Prostate gland (tissue), 2 donors: ENCODE results near the gene PSMB11. TPM values are rescaled to one million over a fixed set of nuclear protein-coding genes. Genes with fewer than 3 reads are reported as not detected.

Experiments
- DNase-seq: peaks from one replicate; pipeline ENCODE4 v3.0.0-alpha.2; 2019; ENCODE audit warnings: low spot score
- H3K27ac ChIP-seq, 2 donors: fragments of 200-600 bp; sonication (generic); 2 replicates each; pipeline ENCODE4 v1.5.1; 2017 to 2019
- H3K27me3 ChIP-seq: fragments of 200-600 bp; sonication (generic); replicated peaks from 2 replicates; pipeline ENCODE4 v1.5.1; 2019; ENCODE audit not compliant: insufficient read depth
- H3K36me3 ChIP-seq, 2 donors: fragments of 200-600 bp; sonication (generic); 1 replicate in 1 of 2; 2 replicates in 1 of 2; pipeline versions ENCODE4 v1.5.1 to v1.8.1; 2017 to 2019
- H3K4me1 ChIP-seq: fragments of 200-600 bp; sonication (generic); replicated peaks from 2 replicates; pipeline ENCODE4 v1.5.1; 2019
- H3K4me3 ChIP-seq, 2 donors: fragments of 200-600 bp; sonication (generic); 2 replicates each; pipeline ENCODE4 v1.5.1; 2017 to 2019
- H3K9me3 ChIP-seq: fragments of 200-600 bp; sonication (generic); 2 replicates; pipeline ENCODE4 v1.5.1; 2017
- CTCF ChIP-seq, 4 experiments: fragments of 200-600 bp in 2 of 4; fragments of 450-650 bp in 2 of 4; sonication (generic) in 2 of 4; IDR thresholded peaks; 1 replicate in 3 of 4; 2 replicates in 1 of 4; pipeline ENCODE4 v1.5.1; 2016 to 2019; ENCODE audit warnings: antibody characterized with exemption in 4 of 4, mild to moderate bottlenecking in 2 of 4, moderate library complexity in 2 of 4
- POLR2A ChIP-seq: fragments of 450-650 bp; IDR thresholded peaks from one replicate; pipeline ENCODE4 v1.6.1; 2016; ENCODE audit warnings: antibody characterized with exemption, mild to moderate bottlenecking
- POLR2AphosphoS5 ChIP-seq: sonication (generic); formaldehyde crosslinking; IDR thresholded peaks from one replicate; pipeline ENCODE4 v1.6.1; 2017; ENCODE audit warnings: antibody characterized with exemption
- WGBS: methylation state at CpG from one replicate; pipeline ENCODE4 v1.1.5; 2018; 5-methylcytosine and 5-hydroxymethylcytosine counted together
- intact Hi-C: fragments of 100-400 bp; cut with DNase I; formaldehyde crosslinking; loops from one replicate; pipeline ENCODE4 v1.14.2; 2022
- total RNA-seq, 2 donors: library from RNA; depleted of rRNA; stranded (reverse); fragments of >200 nt; gene quantifications; one replicate each; pipeline ENCODE4 v1.1.0, GENCODE V29; 2016

PSMB11 gene
- total RNA-seq, 2 donors from 2014 or later: not detected

GRCh38 chr14:23058654-23059504 is 16.9 kb downstream of the PSMB11 start:
- intact Hi-C loops: no loop called here
- TF ChIP-seq CTCF (IDR thresholded peaks at IDR 0.05) (no peak), POLR2A (no peak), POLR2AphosphoS5 (no peak)
- Histone ChIP-seq H3K9me3 (no peaks in the 10 kb centered on the region), H3K36me3 (peaks cover 14 to 26% of the 10 kb centered on the region in 2 donors), H3K4me1 (no peaks in the 10 kb centered on the region), H3K4me3 (no peak overlapping the region), H3K27me3 (no peaks in the 10 kb centered on the region), H3K27ac (no peak overlapping the region)
- 87% methylated on average over 32 of the region's 32 CpGs for WGBS
- no peak for DNase-seq

GRCh38 chr14:23060536-23061260 is 18.7 kb downstream of the PSMB11 start:
- Histone ChIP-seq H3K4me3 (no peak overlapping the region), H3K27me3 (no peaks in the 10 kb centered on the region), H3K27ac (no peak overlapping the region), H3K36me3 (peaks cover 14 to 33% of the 10 kb centered on the region in 2 donors), H3K9me3 (no peaks in the 10 kb centered on the region), H3K4me1 (no peaks in the 10 kb centered on the region)
- DNase-seq: no peak
- intact Hi-C loops: no loop called here
- WGBS: 90% methylated on average over 17 of the region's 17 CpGs
- TF ChIP-seq POLR2AphosphoS5 (no peak), CTCF (IDR thresholded peaks at IDR 0.05) (no peak), POLR2A (no peak)

GRCh38 chr14:23062002-23062401 is 20.0 kb downstream of the PSMB11 start:
- H3K27ac ChIP-seq: no peak overlapping the region
- TF ChIP-seq POLR2AphosphoS5 (peak; percentile 78), CTCF (IDR thresholded peaks at IDR 0.05) (no peak), POLR2A (no peak)
- no peak overlapping the region for H3K4me3 ChIP-seq
- H3K36me3 ChIP-seq: peaks cover 14 to 33% of the 10 kb centered on the region in 2 donors
- intact Hi-C loops: no loop called here
- peak; percentile 58 for DNase-seq
- H3K4me1 ChIP-seq: no peaks in the 10 kb centered on the region
- WGBS: 15% methylated on average over 4 of the region's 4 CpGs
- H3K9me3 ChIP-seq: no peaks in the 10 kb centered on the region
- no peaks in the 10 kb centered on the region for H3K27me3 ChIP-seq

GRCh38 chr14:23063601-23064000 is 21.6 kb downstream of the PSMB11 start:
- Histone ChIP-seq H3K36me3 (peaks cover 20 to 42% of the 10 kb centered on the region in 2 donors), H3K9me3 (no peaks in the 10 kb centered on the region), H3K4me1 (peaks cover 8% of the 10 kb centered on the region), H3K4me3 (no peak overlapping the region), H3K27me3 (no peaks in the 10 kb centered on the region), H3K27ac (no peak overlapping the region)
- no peak for TF ChIP-seq POLR2AphosphoS5
- TF ChIP-seq POLR2A: no peak
- TF ChIP-seq CTCF (IDR thresholded peaks at IDR 0.05): no peak
- WGBS: 81% methylated on average over 5 of the region's 5 CpGs
- DNase-seq: no peak
- intact Hi-C loops: no loop called here
